WTC11 (cell line): ENCODE results near the gene RIC8B. TPM values are rescaled to one million over a fixed set of nuclear protein-coding genes. Genes with fewer than 3 reads are reported as not detected.

ENCODE experiments used
- ATAC-seq: fragments of 200-7000 bp; cut with Tn5 transposase; 2 replicates; pipeline ENCODE4 v1.10.0; 2021; ENCODE audit warnings: mild to moderate bottlenecking, moderate library complexity
- CTCF ChIA-PET: fragments of 300-600 bp; sonication (Branson Sonifier 250); formaldehyde crosslinking; loops from one replicate; lab custom pipeline; 2021; ENCODE audit warnings: antibody characterized with exemption; lab: Charles Lee
- POLR2A ChIA-PET: fragments of 350-600 bp; sonication (Branson Sonifier 250); formaldehyde crosslinking; loops from one replicate; lab custom pipeline; 2021; ENCODE audit warnings: antibody characterized with exemption; lab: Charles Lee
- DNase-seq: peaks from one replicate; pipeline ENCODE4 v3.0.0; 2021; ENCODE audit warnings: low spot score
- H3K27ac Mint-ChIP-seq: 2 replicates; pipeline ENCODE4 v1.8.0; 2021; ENCODE audit warnings: mixed read lengths
- H3K27me3 Mint-ChIP-seq: 2 replicates; pipeline ENCODE4 v1.8.0; 2021; ENCODE audit warnings: low read depth, mild to moderate bottlenecking, moderate library complexity, mixed read lengths
- H3K36me3 Mint-ChIP-seq: 2 replicates; pipeline ENCODE4 v1.8.0; 2021; ENCODE audit warnings: mixed read lengths
- H3K4me1 Mint-ChIP-seq: 2 replicates; pipeline ENCODE4 v1.8.0; 2022; ENCODE audit warnings: mixed read lengths
- H3K4me3 Mint-ChIP-seq: 2 replicates; pipeline ENCODE4 v1.8.0; 2021; ENCODE audit warnings: mild to moderate bottlenecking, moderate library complexity, mixed read lengths
- H3K9me3 Mint-ChIP-seq: 2 replicates; pipeline ENCODE4 v1.8.0; 2021; ENCODE audit warnings: mixed read lengths
- ARID4B ChIP-seq: sonication (generic); formaldehyde crosslinking; IDR thresholded peaks from 2 replicates; pipeline ENCODE4 v1.8.0; 2023; ENCODE audit warnings: missing genetic modification reagents, mild to moderate bottlenecking, borderline replicate concordance
- CBFB ChIP-seq: sonication (generic); formaldehyde crosslinking; IDR thresholded peaks from 2 replicates; pipeline ENCODE4 v1.8.1; 2022; ENCODE audit warnings: mild to moderate bottlenecking, low read depth, missing genetic modification reagents
- CDX4 ChIP-seq: fragments of 250-450 bp; sonication (Bioruptor Pico); IDR thresholded peaks from 2 replicates; pipeline ENCODE4 v1.9.0; 2021; ENCODE audit warnings: moderate library complexity, mild to moderate bottlenecking, inconsistent platforms, borderline replicate concordance
- CREB1 ChIP-seq: sonication (generic); formaldehyde crosslinking; IDR thresholded peaks from 2 replicates; pipeline ENCODE4 v1.8.0; 2023; ENCODE audit warnings: mild to moderate bottlenecking, missing genetic modification reagents
- CTCF ChIP-seq: fragments of 200-600 bp; IDR thresholded peaks from 2 replicates; pipeline ENCODE4 v1.8.0; 2022; ENCODE audit warnings: antibody characterized with exemption
- ELF4 ChIP-seq: sonication (generic); formaldehyde crosslinking; IDR thresholded peaks from 2 replicates; pipeline ENCODE4 v1.8.1; 2022; ENCODE audit warnings: low read depth, mild to moderate bottlenecking, moderate library complexity, missing genetic modification reagents
- GRHL2 ChIP-seq: fragments of 250-450 bp; sonication (Bioruptor Pico); IDR thresholded peaks from 2 replicates; pipeline ENCODE4 v1.8.0; 2022; ENCODE audit warnings: mild to moderate bottlenecking, moderate library complexity; ENCODE audit not compliant: insufficient replicate concordance, severe bottlenecking
- MAX ChIP-seq: sonication (generic); formaldehyde crosslinking; IDR thresholded peaks from 2 replicates; pipeline ENCODE4 v1.8.0; 2022; ENCODE audit warnings: mild to moderate bottlenecking, missing genetic modification reagents
- RELA ChIP-seq: sonication (generic); formaldehyde crosslinking; IDR thresholded peaks from 2 replicates; pipeline ENCODE4 v1.8.1; 2022; ENCODE audit warnings: missing genetic modification reagents, mild to moderate bottlenecking, borderline replicate concordance
- SMAD4 ChIP-seq: sonication (generic); formaldehyde crosslinking; IDR thresholded peaks from 2 replicates; pipeline ENCODE4 v1.8.0; 2022; ENCODE audit warnings: mild to moderate bottlenecking, missing genetic modification reagents
- SOX15 ChIP-seq: fragments of 250-450 bp; sonication (Bioruptor Pico); IDR thresholded peaks from 2 replicates; pipeline ENCODE4 v1.9.0; 2021; ENCODE audit warnings: mild to moderate bottlenecking
- ZNF219 ChIP-seq: sonication (generic); formaldehyde crosslinking; IDR thresholded peaks from 2 replicates; pipeline ENCODE4 v1.8.0; 2023; ENCODE audit warnings: missing genetic modification reagents, mild to moderate bottlenecking, borderline replicate concordance
- ZNF263 ChIP-seq: sonication (generic); formaldehyde crosslinking; IDR thresholded peaks from 2 replicates; pipeline ENCODE4 v1.8.1; 2022; ENCODE audit warnings: low read depth, mild to moderate bottlenecking, moderate library complexity, missing genetic modification reagents
- ZNF281 ChIP-seq: sonication (generic); formaldehyde crosslinking; IDR thresholded peaks from 2 replicates; pipeline ENCODE4 v1.8.0; 2023; ENCODE audit warnings: mild to moderate bottlenecking, missing genetic modification reagents
- ZNF416 ChIP-seq: fragments of 250-450 bp; sonication (Bioruptor Pico); IDR thresholded peaks from 2 replicates; pipeline ENCODE4 v1.9.0; 2021; ENCODE audit warnings: mild to moderate bottlenecking, inconsistent platforms
- ZNF425 ChIP-seq: fragments of 250-450 bp; sonication (Bioruptor Pico); conservative IDR thresholded peaks from 2 replicates; pipeline ENCODE4 v1.9.0; 2021; ENCODE audit warnings: mild to moderate bottlenecking
- total RNA-seq: library from RNA; stranded (reverse); gene quantifications from 3 replicates; pipeline ENCODE4 v1.2.3, GENCODE V29; 2021
- TF ChIP-seq, protein P1 (sequence below): sonication (generic); formaldehyde crosslinking; IDR thresholded peaks from 2 replicates; pipeline ENCODE4 v1.8.0; 2022; ENCODE audit warnings: missing genetic modification reagents

RIC8B gene
- total RNA-seq, 1 experiment from 2014 or later = 20.2 TPM

- no peak for TF ChIP-seq SOX15
- no peak for TF ChIP-seq ZNF416 (CRISPR knock-in tag)
- TF ChIP-seq CDX4 = no peak
- TF ChIP-seq SMAD4 = no peak
- TF ChIP-seq ARID4B (CRISPR knock-in tag) = no peak
- TF ChIP-seq CBFB (CRISPR knock-in tag) = no peak
- no peak for TF ChIP-seq CTCF
- H3K4me3 Mint-ChIP-seq = no peak overlapping the region
- peaks cover 3% of the 10 kb centered on the region; the same call in 1 of the 2 replicates for H3K9me3 Mint-ChIP-seq
- ChIA-PET POLR2A (no interaction called here), CTCF (interaction anchor here (0.7 to 3.2 kb wide), 4 partner anchors 9 to 671 kb away, joined by 3 to 25 read pairs (median 6); partner anchors contain the start of gene POLR3B)
- peaks cover 18% of the 10 kb centered on the region for H3K4me1 Mint-ChIP-seq
- no peaks in the 10 kb centered on the region for H3K36me3 Mint-ChIP-seq
- ATAC-seq (no peak), DNase-seq (no peak)
- peaks cover 30% of the 10 kb centered on the region for H3K27me3 Mint-ChIP-seq
- no peak overlapping the region for H3K27ac Mint-ChIP-seq
Observed at GRCh38 chr12:106897981-106898901, 123.8 kb downstream of the RIC8B start.

DNA sequence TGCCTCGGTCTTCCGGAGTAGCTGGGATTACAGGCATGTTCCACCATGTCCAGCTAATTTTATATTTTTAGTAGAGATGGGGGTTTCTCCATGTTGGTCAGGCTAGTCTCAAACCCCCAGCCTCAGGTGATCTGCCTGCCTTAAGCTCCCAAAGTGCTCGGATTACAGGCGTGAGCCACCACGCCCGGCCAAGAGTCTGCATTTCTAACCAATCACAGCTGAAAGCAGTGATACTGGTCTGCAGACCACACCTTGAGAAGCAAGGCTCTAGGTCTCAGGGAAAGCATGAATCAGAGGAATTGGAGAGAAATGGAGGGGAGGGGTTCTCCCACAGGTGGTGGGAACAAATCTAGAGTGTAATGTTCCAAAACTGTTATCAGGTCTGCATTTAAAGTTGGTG is 126.1 kb downstream of the RIC8B start:
- Mint-ChIP-seq H3K27ac (no peak overlapping the region), H3K27me3 (peaks cover 40% of the 10 kb centered on the region), H3K36me3 (no peaks in the 10 kb centered on the region), H3K9me3 (peaks cover 3% of the 10 kb centered on the region; the same call in 1 of the 2 replicates), H3K4me3 (no peak overlapping the region), H3K4me1 (peaks cover 18% of the 10 kb centered on the region)
- ChIA-PET POLR2A (no interaction called here), CTCF (interaction anchor here (2.2 kb wide), 1 partner anchor 18 kb away, joined by 8 read pairs; no protein-coding TSS in a partner anchor)
- ATAC-seq (no peak), DNase-seq (no peak)
- TF ChIP-seq ZNF263 (CRISPR knock-in tag) (no peak), ZNF425 (CRISPR knock-in tag) (no peak), MAX (CRISPR knock-in tag) (no peak), GRHL2 (CRISPR knock-in tag) (no peak), CREB1 (no peak), ZNF281 (no peak), RELA (CRISPR knock-in tag) (no peak), ZNF219 (no peak), ELF4 (CRISPR knock-in tag) (no peak)
- TF ChIP-seq, protein P1, sequence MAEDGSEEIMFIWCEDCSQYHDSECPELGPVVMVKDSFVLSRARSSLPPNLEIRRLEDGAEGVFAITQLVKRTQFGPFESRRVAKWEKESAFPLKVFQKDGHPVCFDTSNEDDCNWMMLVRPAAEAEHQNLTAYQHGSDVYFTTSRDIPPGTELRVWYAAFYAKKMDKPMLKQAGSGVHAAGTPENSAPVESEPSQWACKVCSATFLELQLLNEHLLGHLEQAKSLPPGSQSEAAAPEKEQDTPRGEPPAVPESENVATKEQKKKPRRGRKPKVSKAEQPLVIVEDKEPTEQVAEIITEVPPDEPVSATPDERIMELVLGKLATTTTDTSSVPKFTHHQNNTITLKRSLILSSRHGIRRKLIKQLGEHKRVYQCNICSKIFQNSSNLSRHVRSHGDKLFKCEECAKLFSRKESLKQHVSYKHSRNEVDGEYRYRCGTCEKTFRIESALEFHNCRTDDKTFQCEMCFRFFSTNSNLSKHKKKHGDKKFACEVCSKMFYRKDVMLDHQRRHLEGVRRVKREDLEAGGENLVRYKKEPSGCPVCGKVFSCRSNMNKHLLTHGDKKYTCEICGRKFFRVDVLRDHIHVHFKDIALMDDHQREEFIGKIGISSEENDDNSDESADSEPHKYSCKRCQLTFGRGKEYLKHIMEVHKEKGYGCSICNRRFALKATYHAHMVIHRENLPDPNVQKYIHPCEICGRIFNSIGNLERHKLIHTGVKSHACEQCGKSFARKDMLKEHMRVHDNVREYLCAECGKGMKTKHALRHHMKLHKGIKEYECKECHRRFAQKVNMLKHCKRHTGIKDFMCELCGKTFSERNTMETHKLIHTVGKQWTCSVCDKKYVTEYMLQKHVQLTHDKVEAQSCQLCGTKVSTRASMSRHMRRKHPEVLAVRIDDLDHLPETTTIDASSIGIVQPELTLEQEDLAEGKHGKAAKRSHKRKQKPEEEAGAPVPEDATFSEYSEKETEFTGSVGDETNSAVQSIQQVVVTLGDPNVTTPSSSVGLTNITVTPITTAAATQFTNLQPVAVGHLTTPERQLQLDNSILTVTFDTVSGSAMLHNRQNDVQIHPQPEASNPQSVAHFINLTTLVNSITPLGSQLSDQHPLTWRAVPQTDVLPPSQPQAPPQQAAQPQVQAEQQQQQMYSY (CRISPR knock-in tag) = no peak
